ENCODE measurements around the gene MRPL28.

- TF ChIP-seq CTCF (conservative IDR thresholded peaks at IDR 0.05 in 1 of 2, IDR thresholded peaks at IDR 0.05 in 1 of 2; ENCODE audit: low read depth in 1 of 2, low read length in 2 of 2) = no peak
- no peak for TF ChIP-seq EZH2 (IDR thresholded peaks at IDR 0.05; ENCODE audit: low read length, missing control alignments)
These were observed 23.8 kb downstream of the MRPL28 start for GRCh38 chr16:346587-346986.

Measured in fibroblast of lung (primary cell).